ENCODE data around the gene LILRB2.

GRCh38 chr19:54312011-54312410, 31.1 kb upstream of the LILRB2 start:
- TF ChIP-seq CTCF (conservative IDR thresholded peaks at IDR 0.05; ENCODE audit: low read depth, low read length) (no peak), EZH2 (IDR thresholded peaks at IDR 0.05; ENCODE audit: borderline replicate concordance, low read depth, low read length, poor library complexity, severe bottlenecking) (no peak)
